H1 (cell line): Measurements from ENCODE around the gene ARHGAP4. TPM values are rescaled to one million over a fixed set of nuclear protein-coding genes. Genes with fewer than 3 reads are reported as not detected.

ENCODE experiments used
- CTCF ChIA-PET: fragments of 300-600 bp; sonication (Branson Sonifier 250); formaldehyde crosslinking; loops from one replicate; lab custom pipeline; 2021; ENCODE audit not compliant: partially characterized antibody; lab: Charles Lee
- POLR2A ChIA-PET: fragments of 300-600 bp; sonication (Branson Sonifier 250); formaldehyde crosslinking; loops from one replicate; lab custom pipeline; 2021; ENCODE audit warnings: inconsistent platforms; ENCODE audit not compliant: partially characterized antibody; lab: Charles Lee
- DNase-seq, 2 experiments: peaks; one replicate each; pipeline versions ENCODE4 v3.0.0 to v3.0.0-alpha.2; 2010 to 2022; ENCODE audit warnings: low spot score in 2 of 2, low read depth in 1 of 2, mixed read lengths in 1 of 2
- FAIRE-seq: peaks from 2 replicates; lab custom pipeline; 2011; peaks lifted over from hg19 to GRCh38; lab: Jason Lieb, UNC
- H2AFZ ChIP-seq: 2 replicates; pipeline ENCODE4 v1.8.1; 2012; ENCODE audit warnings: low read length, inconsistent platforms
- H2AK5ac ChIP-seq: 2 replicates; pipeline ENCODE4 v1.6.1; 2013; ENCODE audit warnings: low read depth, low read length
- H2BK120ac ChIP-seq: replicated peaks from 2 replicates; pipeline ENCODE3; 2013; ENCODE audit warnings: low read depth, low read length, inconsistent platforms
- H2BK12ac ChIP-seq: 2 replicates; pipeline ENCODE4 v1.6.1; 2013; ENCODE audit warnings: low read depth, low read length
- H2BK15ac ChIP-seq: 2 replicates; pipeline ENCODE4 v1.6.1; 2013; ENCODE audit warnings: low read length
- H2BK20ac ChIP-seq: 2 replicates; pipeline ENCODE4 v1.6.1; 2013; ENCODE audit warnings: low read length
- H2BK5ac ChIP-seq: 2 replicates; pipeline ENCODE4 v1.6.1; 2013; ENCODE audit warnings: low read depth, low read length
- H3K14ac ChIP-seq: 2 replicates; pipeline ENCODE4 v1.6.1; 2013; ENCODE audit warnings: inconsistent platforms; ENCODE audit not compliant: insufficient read length
- H3K18ac ChIP-seq: 2 replicates; pipeline ENCODE4 v1.6.1; 2013; ENCODE audit warnings: low read length; ENCODE audit errors: extremely low read depth
- H3K23ac ChIP-seq: 2 replicates; pipeline ENCODE4 v1.6.1; 2013; ENCODE audit warnings: inconsistent platforms; ENCODE audit not compliant: insufficient read length
- H3K23me2 ChIP-seq: 2 replicates; pipeline ENCODE4 v1.6.1; 2013; ENCODE audit warnings: low read depth, low read length
- H3K27ac ChIP-seq: 2 replicates; pipeline ENCODE4 v1.6.1; 2011; ENCODE audit warnings: low read depth, low read length, inconsistent platforms
- H3K27me3 ChIP-seq, 4 experiments: replicated peaks in 1 of 4; 1 replicate in 1 of 4; 2 replicates in 3 of 4; pipeline versions ENCODE4 v1.6.1 to v1.8.1; 2011 to 2013; ENCODE audit warnings: low read length in 3 of 4, mild to moderate bottlenecking in 3 of 4, inconsistent platforms in 2 of 4, mixed read lengths in 2 of 4, moderate library complexity in 1 of 4; ENCODE audit not compliant: control insufficient read depth in 3 of 4, insufficient read depth in 3 of 4; ENCODE audit errors: extremely low read depth in 1 of 4
- H3K36me3 ChIP-seq, 4 experiments: 2 replicates each; pipeline versions ENCODE4 v1.6.1 to v1.8.1; 2011 to 2013; ENCODE audit warnings: mild to moderate bottlenecking in 4 of 4, low read length in 3 of 4, moderate library complexity in 2 of 4, control low read depth in 1 of 4, inconsistent platforms in 1 of 4; ENCODE audit not compliant: insufficient read depth in 4 of 4, control insufficient read depth in 2 of 4
- H3K4ac ChIP-seq: replicated peaks from 2 replicates; pipeline ENCODE3; 2013; ENCODE audit warnings: low read length, low read depth, mixed read lengths, inconsistent platforms; ENCODE audit not compliant: insufficient read length
- H3K4me1 ChIP-seq, 4 experiments: replicated peaks in 1 of 4; 1 replicate in 1 of 4; 2 replicates in 3 of 4; pipeline versions ENCODE4 v1.6.1 to v1.8.1; 2011 to 2013; ENCODE audit warnings: low read length in 3 of 4, inconsistent platforms in 2 of 4, mixed read lengths in 1 of 4; ENCODE audit not compliant: insufficient read depth in 4 of 4, control insufficient read depth in 3 of 4
- H3K4me2 ChIP-seq, 2 experiments: 2 replicates each; pipeline versions ENCODE4 v1.6.1 to v1.8.1; 2011 to 2013; ENCODE audit warnings: low read depth in 2 of 2, low read length in 2 of 2, control low read depth in 1 of 2, inconsistent platforms in 1 of 2, mild to moderate bottlenecking in 1 of 2; ENCODE audit not compliant: insufficient read depth in 1 of 2
- H3K4me3 ChIP-seq, 4 experiments: fragments of 200-600, 300-600 bp in 1 of 4; sonication (generic), shearing (Covaris generic), sonication (Bioruptor Twin) in 1 of 4; 2 replicates each; pipeline versions ENCODE4 v1.5.1 to v1.8.1; 2011 to 2016; ENCODE audit warnings: low read length in 4 of 4, low read depth in 3 of 4, control low read depth in 2 of 4, inconsistent platforms in 2 of 4, mild to moderate bottlenecking in 2 of 4, mixed read lengths in 1 of 4, moderate library complexity in 1 of 4; ENCODE audit not compliant: insufficient read depth in 2 of 4; ENCODE audit errors: extremely low read depth in 1 of 4
- H3K56ac ChIP-seq: replicated peaks from 2 replicates; pipeline ENCODE3; 2013; ENCODE audit warnings: low read depth, mild to moderate bottlenecking, mixed read lengths, low read length, inconsistent platforms; ENCODE audit not compliant: insufficient read length
- H3K79me1 ChIP-seq: 2 replicates; pipeline ENCODE4 v1.6.1; 2013; ENCODE audit warnings: low read depth, low read length, control low read depth
- H3K79me2 ChIP-seq, 2 experiments: 2 replicates each; pipeline versions ENCODE4 v1.6.1 to v1.8.1; 2012 to 2013; ENCODE audit warnings: low read length in 2 of 2, mild to moderate bottlenecking in 2 of 2, inconsistent platforms in 1 of 2; ENCODE audit not compliant: insufficient read depth in 2 of 2, control insufficient read depth in 1 of 2
- H3K9ac ChIP-seq, 4 experiments: replicated peaks in 1 of 4; 1 replicate in 1 of 4; 2 replicates in 3 of 4; pipeline versions ENCODE4 v1.6.1 to v1.8.1; 2011 to 2013; ENCODE audit warnings: low read depth in 3 of 4, low read length in 3 of 4, control low read depth in 2 of 4, mild to moderate bottlenecking in 2 of 4, moderate library complexity in 2 of 4, inconsistent platforms in 1 of 4; ENCODE audit errors: extremely low read depth in 1 of 4
- H3K9me3 ChIP-seq, 2 experiments: 2 replicates each; pipeline versions ENCODE4 v1.6.1 to v1.8.1; 2012 to 2013; ENCODE audit warnings: mild to moderate bottlenecking in 2 of 2, moderate library complexity in 2 of 2, control low read depth in 1 of 2, inconsistent platforms in 1 of 2, low read depth in 1 of 2, low read length in 1 of 2, mixed read lengths in 1 of 2; ENCODE audit not compliant: insufficient read depth in 2 of 2
- H4K20me1 ChIP-seq, 2 experiments: replicated peaks in 1 of 2; 2 replicates each; pipeline versions ENCODE3 to v1.8.1; 2011 to 2013; ENCODE audit warnings: inconsistent platforms in 2 of 2, low read length in 2 of 2, mild to moderate bottlenecking in 1 of 2; ENCODE audit not compliant: insufficient read depth in 2 of 2, control insufficient read depth in 1 of 2
- H4K5ac ChIP-seq: 2 replicates; pipeline ENCODE4 v1.6.1; 2013; ENCODE audit warnings: low read length, low read depth, mixed read lengths, inconsistent platforms; ENCODE audit not compliant: insufficient read length
- H4K8ac ChIP-seq: 2 replicates; pipeline ENCODE4 v1.8.0; 2013; ENCODE audit warnings: mild to moderate bottlenecking, moderate library complexity, low read length, inconsistent platforms; ENCODE audit not compliant: insufficient read depth; ENCODE audit errors: extremely low read depth
- H4K91ac ChIP-seq: replicated peaks from 2 replicates; pipeline ENCODE3; 2013; ENCODE audit warnings: low read length, mixed read lengths, inconsistent platforms; ENCODE audit not compliant: insufficient read length
- ASH2L ChIP-seq: fragments of 200-600, 300-600 bp; sonication (generic); IDR thresholded peaks from one replicate; pipeline ENCODE4 v1.7.1; 2017; ENCODE audit warnings: low read length
- CEBPB ChIP-seq: IDR thresholded peaks from 2 replicates; pipeline ENCODE4 v1.6.1; 2012; ENCODE audit warnings: low read depth, low read length
- CTBP2 ChIP-seq: IDR thresholded peaks from 2 replicates; pipeline ENCODE4 v1.7.0; 2011; ENCODE audit warnings: borderline replicate concordance, mild to moderate bottlenecking, moderate library complexity, mixed read lengths, low read length; ENCODE audit not compliant: insufficient read depth, insufficient read length
- TCF12 ChIP-seq: IDR thresholded peaks from 2 replicates; pipeline ENCODE4 v1.6.1; 2011; ENCODE audit warnings: low read depth, mild to moderate bottlenecking, low read length
- WGBS, 2 experiments: shearing (Covaris generic) in 1 of 2; methylation state at CpG; one replicate each; pipeline versions ENCODE4 v1.1.6 to v1.1.7; 2013 to 2015; ENCODE audit warnings: low lambda C conversion rate in 2 of 2, mixed read lengths in 2 of 2, inconsistent platforms in 1 of 2, low coverage in 1 of 2, missing lambda C conversion rate in 1 of 2; ENCODE audit not compliant: insufficient replicate concordance in 2 of 2, insufficient coverage in 1 of 2, insufficient read length in 1 of 2; ENCODE audit errors: extremely low coverage in 1 of 2, missing lambda C conversion rate in 1 of 2; 5-methylcytosine and 5-hydroxymethylcytosine counted together
- polyA plus RNA-seq, 7 experiments: library from polyadenylated mRNA; depleted of rRNA in 3 of 7; stranded (reverse) in 5 of 7; unstranded in 2 of 7; fragments of >200 nt in 5 of 7; fragments of 200-250 nt in 2 of 7; gene quantifications; 1 replicate in 5 of 7; 2 replicates in 1 of 7; 4 replicates in 1 of 7; pipeline versions ENCODE4 v1.2.1 to v1.2.3, GENCODE V29; 2011 to 2013; ENCODE audit warnings: missing spikeins in 2 of 7, mixed read lengths in 2 of 7
- total RNA-seq: library from RNA; stranded (reverse); fragmentation: NEBNext Ultra II Directional; extraction: Animal tissue kit (Norgen Biotek cat#: 25700); gene quantifications from 2 replicates; pipeline ENCODE4 v1.2.1, GENCODE V29; 2021
- TF ChIP-seq, protein P1 (sequence below): IDR thresholded peaks from 2 replicates; pipeline ENCODE4 v1.6.1; 2012; ENCODE audit warnings: low read length, inconsistent platforms

ARHGAP4 gene
- total and polyA plus RNA-seq, 2 of the 8 experiments (the other 6 are each of a cell fraction or from before 2014, with no cell fraction given), result 23.9 to 26.0 TPM

DNA sequence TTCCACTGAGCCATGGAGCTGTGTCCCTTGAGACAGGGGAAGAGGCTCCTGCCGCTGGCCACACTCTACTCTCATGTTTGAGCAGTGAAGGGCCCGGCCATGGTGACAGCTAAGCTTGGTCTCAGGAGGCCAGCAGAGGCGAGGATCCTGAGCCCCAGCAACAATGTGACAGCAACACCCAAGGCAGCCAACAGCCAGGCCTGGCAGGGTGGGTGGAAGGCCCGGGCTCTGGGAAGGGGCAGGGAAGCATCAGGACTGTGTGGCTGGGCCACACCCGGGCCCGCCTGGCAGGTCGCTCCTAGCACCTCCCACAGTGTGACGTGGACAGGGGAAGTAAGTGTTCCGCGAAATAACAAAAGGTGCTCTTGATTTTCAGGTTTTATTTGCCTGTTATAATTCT is 64.9 kb downstream of the ARHGAP4 start:
- Histone ChIP-seq H3K4me1 (peaks cover 0 to 16% (median 0%) of the 10 kb centered on the region in 4 experiments; a peak in 3 of 7 replicates), H4K20me1 (no peaks in the 10 kb centered on the region), H3K9ac (no peak overlapping the region), H3K79me1 (no peaks in the 10 kb centered on the region), H2BK12ac (no peak overlapping the region), H2AFZ (no peak overlapping the region), H3K36me3 (peaks cover 0 to 5% (median 0%) of the 10 kb centered on the region in 4 experiments; a peak in 1 of 8 replicates), H3K23ac (no peak overlapping the region), H4K91ac (no peak overlapping the region), H3K4me3 (no peak overlapping the region), H3K23me2 (no peaks in the 10 kb centered on the region), H3K27me3 (no peaks in the 10 kb centered on the region; a peak in 1 of 7 replicates), H3K56ac (no peak overlapping the region), H3K9me3 (no peaks in the 10 kb centered on the region), H2AK5ac (no peak overlapping the region), H3K79me2 (no peaks in the 10 kb centered on the region), H2BK5ac (no peak overlapping the region), H2BK15ac (no peak overlapping the region), H3K27ac (no peak overlapping the region), H2BK20ac (no peak overlapping the region), H3K4ac (no peak overlapping the region), H3K18ac (no peak overlapping the region), H4K5ac (no peak overlapping the region), H2BK120ac (no peak overlapping the region), H3K14ac (no peak overlapping the region), H3K4me2 (no peak overlapping the region), H4K8ac (no peak overlapping the region)
- DNase-seq, result no peak
- ChIA-PET CTCF (interaction anchor here (1.0 kb wide), 1 partner anchor 23 kb away, joined by 3 read pairs; no protein-coding TSS in a partner anchor), POLR2A (interaction anchor here (1.0 to 1.7 kb wide), 3 partner anchors 25 to 107 kb away, joined by 3 to 4 read pairs (median 3); partner anchors contain the start of genes IDH3G, L1CAM and SSR4)
- TF ChIP-seq CTBP2 (no peak), CEBPB (no peak), TCF12 (no peak), ASH2L (no peak)
- TF ChIP-seq, protein P1, sequence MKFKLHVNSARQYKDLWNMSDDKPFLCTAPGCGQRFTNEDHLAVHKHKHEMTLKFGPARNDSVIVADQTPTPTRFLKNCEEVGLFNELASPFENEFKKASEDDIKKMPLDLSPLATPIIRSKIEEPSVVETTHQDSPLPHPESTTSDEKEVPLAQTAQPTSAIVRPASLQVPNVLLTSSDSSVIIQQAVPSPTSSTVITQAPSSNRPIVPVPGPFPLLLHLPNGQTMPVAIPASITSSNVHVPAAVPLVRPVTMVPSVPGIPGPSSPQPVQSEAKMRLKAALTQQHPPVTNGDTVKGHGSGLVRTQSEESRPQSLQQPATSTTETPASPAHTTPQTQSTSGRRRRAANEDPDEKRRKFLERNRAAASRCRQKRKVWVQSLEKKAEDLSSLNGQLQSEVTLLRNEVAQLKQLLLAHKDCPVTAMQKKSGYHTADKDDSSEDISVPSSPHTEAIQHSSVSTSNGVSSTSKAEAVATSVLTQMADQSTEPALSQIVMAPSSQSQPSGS, result no peak
- FAIRE-seq, result no peak
- WGBS, 2 experiments, result 100% methylated on average over 1 of the region's 10 CpGs; no CpG with 5 or more reads in 1 of the 2 experiments
